T-helper 2 cell (primary cell): ENCODE measurements around the gene ZNF669.
A peak's percentile ranks its signal among the peaks of the same experiment; 100 is the strongest.
"Not testable (repeated sequence)": the region's sequence is repeated elsewhere in the genome, so short reads cannot be mapped to it uniquely, and the experiment has no call there.

Source experiments
- DNase-seq, 5 experiments: peaks; one replicate each; pipeline versions ENCODE4 v3.0.0 to v3.0.0-alpha.2; 2012 to 2022
- total RNA-seq, 2 donors: gene quantifications; one replicate each; lab custom pipeline; 2026; lab: John Stamatoyannopoulos, UW

The ZNF669 gene
- 11.8 to 13.5 reads per million in 2 donors for total RNA-seq

- DNase-seq, result peak; percentile 68 to 95 (median 84)
Observed at GRCh38 chr1:247103859-247104591, at the start of gene ZNF669. TSS of gene ZNF669 (minus strand) at chr1:247104356. CDS start at chr1:247104199, 157 bp downstream.

- no peak for DNase-seq
Observed at GRCh38 chr1:247147781-247148180, 43.6 kb upstream of the ZNF669 start.

- not testable (repeated sequence) for DNase-seq
Observed at GRCh38 chr1:247147120-247147519, 43.0 kb upstream of the ZNF669 start.

- no peak for DNase-seq
Observed at GRCh38 chr1:247146671-247147070, 42.5 kb upstream of the ZNF669 start.

DNA sequence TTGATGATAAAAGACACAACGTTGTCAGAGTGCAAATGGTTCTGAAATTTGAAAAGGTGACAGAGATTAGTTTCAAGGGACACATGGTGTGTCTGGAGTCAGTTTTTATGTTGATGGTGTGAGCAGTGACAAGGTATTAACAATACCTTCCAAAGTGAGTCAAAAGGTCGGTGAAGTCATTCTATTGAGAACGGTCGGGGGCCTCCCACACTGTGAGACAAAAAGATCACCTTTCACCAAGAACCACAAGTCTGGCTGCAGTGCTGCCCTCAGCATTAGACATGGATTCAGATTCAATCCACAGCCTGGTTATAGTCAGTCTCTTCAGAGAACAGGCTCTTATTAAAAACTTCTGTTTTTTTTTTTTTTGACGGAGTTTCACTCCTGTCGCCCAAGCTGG is 41.1 kb upstream of the ZNF669 start:
- DNase-seq, result no peak

GRCh38 chr1:247139557-247139956 is 35.4 kb upstream of the ZNF669 start:
- not testable (repeated sequence) for DNase-seq

- no peak for DNase-seq
Observed at GRCh38 chr1:247131236-247131635, 27.1 kb upstream of the ZNF669 start.

DNA sequence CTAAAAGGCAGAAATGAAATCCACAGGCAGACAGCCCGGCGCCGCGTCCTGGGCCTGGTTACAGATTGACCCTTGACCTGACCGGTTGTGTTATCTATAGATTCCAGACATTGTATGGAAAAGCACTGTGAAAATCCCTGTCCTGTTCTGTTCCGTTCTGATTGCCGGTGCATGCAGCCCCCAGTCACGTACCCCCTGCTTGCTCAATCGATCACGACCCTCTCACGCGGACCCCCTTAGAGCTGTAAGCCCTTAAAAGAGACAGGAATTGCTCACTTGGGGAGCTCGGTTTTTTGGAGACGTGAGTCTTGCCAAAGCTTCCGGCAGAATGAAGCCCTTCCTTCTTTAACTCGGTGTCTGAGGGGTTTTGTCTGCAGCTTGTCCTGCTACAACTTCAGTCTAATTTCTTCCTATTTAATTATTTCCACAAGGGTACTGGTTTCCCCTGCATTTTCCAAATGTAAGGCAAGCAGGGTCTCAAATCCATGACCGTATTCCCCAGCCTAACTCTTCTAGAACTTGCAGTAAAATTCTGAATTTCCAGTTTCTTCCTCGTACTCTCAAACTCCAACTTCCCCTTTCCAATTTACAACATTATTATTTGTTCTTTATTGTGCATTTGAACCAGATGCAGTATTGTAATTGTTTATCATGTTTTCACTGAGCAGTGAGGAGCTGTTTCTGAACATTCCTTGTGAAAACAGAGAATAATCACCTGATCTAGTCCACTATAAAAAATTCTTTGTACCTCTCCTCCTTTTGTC is 23.5 kb upstream of the ZNF669 start:
- DNase-seq, result not testable (repeated sequence)

- DNase-seq, result not testable (repeated sequence)
Observed at GRCh38 chr1:247126601-247127000, 22.4 kb upstream of the ZNF669 start.

GRCh38 chr1:247126166-247126565 is 22.0 kb upstream of the ZNF669 start:
- not testable (repeated sequence) for DNase-seq

- DNase-seq, result no peak
Observed at GRCh38 chr1:247121382-247121781, 17.2 kb upstream of the ZNF669 start.

DNA sequence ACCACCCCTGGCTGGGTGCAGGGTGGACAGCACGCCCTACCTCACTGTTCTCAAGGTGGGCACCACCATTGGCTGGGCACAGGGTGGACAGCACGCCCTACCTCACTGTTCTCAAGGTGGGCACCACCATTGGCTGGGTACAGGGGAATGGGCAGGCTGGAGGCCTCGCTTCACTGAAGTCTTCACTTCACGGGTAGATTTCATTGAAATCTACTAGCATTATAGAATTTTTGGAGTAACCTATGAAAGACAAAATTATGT is 16.2 kb upstream of the ZNF669 start:
- not testable (repeated sequence) for DNase-seq

DNA sequence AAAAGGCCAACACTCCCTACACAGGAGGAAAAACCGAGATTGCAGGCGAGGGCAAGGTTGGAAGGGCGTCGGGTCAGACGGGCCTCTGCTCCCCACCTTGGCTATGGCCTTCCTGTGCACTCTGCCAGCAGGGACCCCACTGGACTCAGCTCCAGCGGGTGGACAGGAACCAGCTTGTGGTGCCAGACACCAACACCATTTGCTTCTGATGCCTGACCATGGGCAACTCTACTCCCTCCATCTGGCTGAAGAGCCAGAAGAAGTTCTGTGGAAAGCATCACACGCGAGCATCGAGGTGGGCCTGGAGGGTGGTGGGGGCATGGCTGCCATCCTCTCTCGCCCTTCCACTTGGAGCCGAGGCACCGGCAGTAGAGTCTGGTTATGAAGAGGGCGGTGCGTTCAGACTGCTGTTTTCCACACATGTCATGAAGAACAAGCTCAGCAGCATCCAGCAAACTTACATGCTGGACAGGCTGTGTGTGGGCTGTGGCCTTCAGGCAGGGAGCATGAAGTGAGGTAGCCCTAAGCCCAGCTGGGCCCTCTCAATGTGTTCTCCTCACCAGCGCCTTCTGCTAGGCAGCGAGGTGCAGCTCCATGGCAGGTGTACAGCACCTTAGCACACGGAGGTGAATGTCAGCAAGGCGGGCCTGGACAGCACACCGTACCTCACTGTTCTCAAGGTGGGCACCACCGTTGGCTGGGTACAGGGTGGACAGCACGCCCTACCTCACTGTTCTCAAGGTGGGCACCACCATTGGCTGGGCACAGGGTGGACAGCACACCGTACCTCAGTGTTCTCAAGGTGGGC is 15.6 kb upstream of the ZNF669 start:
- no peak for DNase-seq

GRCh38 chr1:247118946-247119446 is 14.8 kb upstream of the ZNF669 start:
- peak in 2 of 5 experiments; percentile 24 to 35 for DNase-seq

DNA sequence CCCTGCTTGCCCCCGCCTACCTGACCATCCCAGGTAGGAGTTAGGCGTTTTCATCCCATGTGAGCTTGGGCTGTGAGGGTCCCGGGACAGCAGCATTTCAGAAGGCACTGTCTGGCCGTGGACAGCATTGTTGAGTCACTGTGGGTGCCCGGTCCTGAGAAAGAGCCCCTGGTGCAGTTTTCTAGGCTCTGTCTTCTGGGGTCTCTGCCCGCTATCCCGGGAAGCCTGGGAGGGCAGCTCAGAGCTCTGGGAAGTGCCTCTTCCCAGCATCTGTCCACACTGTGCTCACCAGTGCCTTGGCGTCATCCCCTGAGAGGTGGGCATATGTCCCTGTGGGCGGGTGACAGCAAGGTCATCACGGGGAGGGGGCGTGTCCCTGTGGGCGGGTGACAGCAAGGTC is 11.4 kb upstream of the ZNF669 start:
- DNase-seq, result no peak

- DNase-seq, result no peak
Observed at GRCh38 chr1:247115141-247115510, 11.0 kb upstream of the ZNF669 start.

DNA sequence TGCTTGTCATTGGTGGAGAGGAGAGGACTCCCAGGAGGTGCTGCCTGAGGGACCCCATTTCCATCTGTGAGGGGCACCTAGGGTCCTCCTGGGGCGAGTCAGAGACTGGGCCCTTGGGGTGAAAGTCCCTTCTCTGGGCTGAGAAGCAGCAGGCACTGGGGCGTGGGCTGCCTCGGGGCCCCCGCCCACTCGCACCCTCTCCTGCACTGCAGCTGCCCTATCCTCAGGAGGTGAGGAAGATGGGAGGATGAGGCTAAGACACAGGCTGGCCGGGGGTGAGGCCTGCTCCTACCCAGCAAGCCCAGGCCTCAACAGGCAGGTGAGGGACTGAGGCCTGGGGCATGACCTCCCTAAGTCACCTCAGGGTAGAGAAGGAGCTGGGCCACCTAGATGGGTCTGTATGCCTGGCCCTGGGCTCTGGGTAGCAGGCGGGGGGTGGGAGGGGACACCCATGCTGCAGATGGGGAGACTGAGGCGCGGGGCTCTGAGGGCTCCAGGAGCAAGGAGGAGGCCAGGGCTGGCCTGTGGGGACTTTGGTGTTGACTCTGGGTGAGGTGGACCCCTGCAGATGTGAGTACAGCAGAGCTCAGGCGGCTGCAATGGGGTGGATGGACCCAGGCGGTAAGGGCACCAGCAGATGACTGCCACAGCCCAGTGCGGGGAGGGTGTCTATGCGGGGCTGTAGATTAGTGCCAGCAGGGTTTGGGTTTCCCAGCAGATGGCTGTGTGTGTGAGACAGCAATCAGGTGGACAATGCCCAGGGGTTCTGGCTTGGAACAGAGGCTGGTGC is 10.4 kb upstream of the ZNF669 start:
- DNase-seq, result no peak

DNA sequence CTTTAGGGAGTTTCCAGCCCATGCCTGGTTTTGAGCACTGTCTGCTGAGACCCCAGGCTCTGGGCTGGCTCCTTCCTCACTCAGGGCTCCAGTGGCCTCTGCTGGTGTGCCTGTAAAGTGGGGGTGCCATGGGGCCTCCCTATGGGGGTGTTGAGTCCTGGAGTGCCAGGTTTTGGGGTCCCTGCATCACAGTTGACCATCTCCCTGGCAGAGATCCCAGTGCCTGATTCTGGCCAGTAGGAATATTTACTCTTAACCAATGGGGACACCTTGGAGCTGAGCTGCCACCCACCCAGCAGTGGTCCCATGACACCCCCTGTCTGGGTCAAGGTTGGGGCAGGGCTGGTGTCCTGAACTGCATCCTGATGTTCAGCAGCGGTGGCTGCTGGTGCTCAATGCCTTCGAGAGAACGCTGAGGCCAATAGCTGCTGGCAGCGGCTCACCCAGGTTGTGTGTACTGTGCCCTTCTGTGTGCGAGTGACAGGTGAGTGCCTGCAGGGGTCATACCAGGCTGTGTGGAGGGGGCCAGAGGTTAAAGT is 9.6 kb upstream of the ZNF669 start:
- no peak for DNase-seq

DNA sequence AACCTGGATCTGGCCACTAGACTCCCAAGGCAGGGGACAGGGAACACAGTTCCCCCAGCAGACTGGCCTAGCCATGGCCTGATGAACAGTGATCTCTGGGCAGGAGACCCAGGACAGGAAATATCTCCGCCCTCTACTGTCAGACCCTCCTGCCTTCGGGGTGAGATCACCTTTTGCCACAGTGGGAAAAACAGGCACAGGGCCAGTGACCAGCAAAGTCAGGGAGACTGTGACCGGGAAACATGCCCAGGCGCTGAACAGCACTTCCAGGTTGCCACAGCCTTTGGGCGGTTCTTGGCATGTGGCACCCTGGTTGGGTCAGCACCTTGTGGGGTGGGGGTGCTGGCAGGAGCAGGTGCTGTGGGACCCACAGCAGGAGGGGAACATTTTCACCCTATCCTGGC is 8.9 kb upstream of the ZNF669 start:
- DNase-seq, result no peak

GRCh38 chr1:247112479-247112781 is 8.3 kb upstream of the ZNF669 start:
- no peak for DNase-seq

DNA sequence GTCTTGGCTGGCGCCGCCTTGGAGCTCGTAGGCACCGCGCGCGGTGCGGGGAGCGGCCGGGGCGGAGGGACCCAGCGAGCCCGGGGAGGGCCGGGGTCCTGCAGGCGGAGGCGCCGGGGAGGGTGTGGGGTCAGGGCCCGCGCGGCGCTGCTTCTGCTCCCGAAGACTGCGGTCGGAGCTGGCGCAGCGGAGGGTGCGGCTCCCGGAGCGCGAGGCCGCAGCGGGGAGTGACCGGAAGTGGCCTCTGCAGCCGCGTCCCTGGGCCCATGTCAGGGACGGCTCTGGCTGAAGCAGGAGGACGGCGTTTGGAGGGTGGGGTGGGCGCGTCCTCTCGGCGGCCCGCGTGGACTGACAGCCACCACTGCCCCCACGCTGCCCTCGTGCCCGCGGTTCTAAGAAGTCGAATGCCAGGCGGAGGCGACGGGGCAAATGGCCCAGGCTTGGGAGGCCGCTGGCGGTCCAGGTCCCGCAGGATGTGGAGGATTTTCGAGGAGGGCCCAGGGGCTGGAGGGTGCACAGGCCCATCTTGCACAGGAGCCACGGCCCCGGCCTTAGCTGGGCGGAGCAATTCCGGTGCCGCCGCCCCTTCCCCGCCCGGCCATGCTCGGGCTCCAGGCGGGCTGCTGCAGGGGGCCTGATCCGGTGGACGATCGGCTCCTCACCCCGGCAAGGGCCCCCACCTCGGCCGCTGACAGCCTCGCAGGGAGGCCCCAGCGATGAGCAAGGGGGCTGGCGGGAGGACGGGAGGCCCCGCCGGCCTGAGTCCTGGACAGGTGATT is 7.7 kb upstream of the ZNF669 start:
- no peak for DNase-seq
